ENCODE data around the gene NUP93. TPM values are rescaled to one million over a fixed set of nuclear protein-coding genes. Genes with fewer than 3 reads are reported as not detected.
"Not testable (repeated sequence)": the region's sequence is repeated elsewhere in the genome, so short reads cannot be mapped to it uniquely, and the experiment has no call there.

The NUP93 gene
- polyA plus RNA-seq, 6 donors from 2014 or later, result 54.7 to 72.7 (median 66.8) TPM

DNA sequence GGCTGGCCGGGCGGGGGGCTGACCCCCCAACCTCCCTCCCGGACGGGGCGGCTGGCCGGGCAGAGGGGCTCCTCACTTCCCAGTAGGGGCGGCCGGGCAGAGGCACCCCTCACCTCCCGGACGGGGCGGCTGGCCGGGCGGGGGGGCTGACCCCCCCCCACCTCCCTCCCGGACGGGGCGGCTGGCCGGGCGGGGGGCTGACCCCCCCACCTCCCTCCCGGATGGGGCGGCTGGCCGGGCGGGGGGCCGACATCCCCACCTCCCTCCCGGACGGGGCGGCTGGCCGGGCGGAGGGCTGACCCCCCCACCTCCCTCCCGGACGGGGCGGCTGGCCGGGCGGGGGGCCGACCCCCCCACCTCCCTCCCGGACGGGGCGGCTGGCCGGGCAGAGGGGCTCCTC is 9.4 kb downstream of the NUP93 start:
- H3K9me3 Mint-ChIP-seq; H3K27me3 Mint-ChIP-seq; ATAC-seq (ENCODE audit: low read depth in 2 of 2); DNase-seq; H3K36me3 Mint-ChIP-seq; H3K27ac Mint-ChIP-seq; H3K4me3 Mint-ChIP-seq: not testable (repeated sequence)
- H3K4me1 Mint-ChIP-seq, result peaks cover 2 to 17% (median 15%) of the 10 kb centered on the region in 3 donors

DNA sequence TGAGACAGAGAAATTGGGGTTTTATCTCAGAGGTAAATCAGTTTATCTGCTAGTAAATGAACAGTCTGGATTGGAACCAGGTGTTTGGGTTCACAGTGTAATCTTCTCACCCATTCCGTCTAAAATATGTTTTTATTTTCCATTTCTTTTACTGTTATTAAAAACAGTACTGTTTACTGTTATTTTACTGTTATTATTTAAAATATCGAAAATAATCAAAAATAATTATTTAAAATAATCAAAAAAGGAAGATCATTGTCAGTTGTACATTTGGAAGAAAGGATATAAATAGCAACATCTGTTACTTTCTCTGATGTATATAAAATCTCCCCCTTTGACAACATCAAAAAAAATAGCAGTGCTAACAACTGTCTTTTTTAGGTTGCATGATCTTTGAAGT is 11.5 kb downstream of the NUP93 start:
- Mint-ChIP-seq H3K27me3 (no peaks in the 10 kb centered on the region), H3K4me1 (peaks cover 8 to 26% (median 22%) of the 10 kb centered on the region in 3 donors), H3K9me3 (no peaks in the 10 kb centered on the region), H3K27ac (no peak overlapping the region), H3K36me3 (no peaks in the 10 kb centered on the region), H3K4me3 (no peak overlapping the region)
- DNase-seq (no peak), ATAC-seq (ENCODE audit: low read depth in 2 of 2) (no peak)

DNA sequence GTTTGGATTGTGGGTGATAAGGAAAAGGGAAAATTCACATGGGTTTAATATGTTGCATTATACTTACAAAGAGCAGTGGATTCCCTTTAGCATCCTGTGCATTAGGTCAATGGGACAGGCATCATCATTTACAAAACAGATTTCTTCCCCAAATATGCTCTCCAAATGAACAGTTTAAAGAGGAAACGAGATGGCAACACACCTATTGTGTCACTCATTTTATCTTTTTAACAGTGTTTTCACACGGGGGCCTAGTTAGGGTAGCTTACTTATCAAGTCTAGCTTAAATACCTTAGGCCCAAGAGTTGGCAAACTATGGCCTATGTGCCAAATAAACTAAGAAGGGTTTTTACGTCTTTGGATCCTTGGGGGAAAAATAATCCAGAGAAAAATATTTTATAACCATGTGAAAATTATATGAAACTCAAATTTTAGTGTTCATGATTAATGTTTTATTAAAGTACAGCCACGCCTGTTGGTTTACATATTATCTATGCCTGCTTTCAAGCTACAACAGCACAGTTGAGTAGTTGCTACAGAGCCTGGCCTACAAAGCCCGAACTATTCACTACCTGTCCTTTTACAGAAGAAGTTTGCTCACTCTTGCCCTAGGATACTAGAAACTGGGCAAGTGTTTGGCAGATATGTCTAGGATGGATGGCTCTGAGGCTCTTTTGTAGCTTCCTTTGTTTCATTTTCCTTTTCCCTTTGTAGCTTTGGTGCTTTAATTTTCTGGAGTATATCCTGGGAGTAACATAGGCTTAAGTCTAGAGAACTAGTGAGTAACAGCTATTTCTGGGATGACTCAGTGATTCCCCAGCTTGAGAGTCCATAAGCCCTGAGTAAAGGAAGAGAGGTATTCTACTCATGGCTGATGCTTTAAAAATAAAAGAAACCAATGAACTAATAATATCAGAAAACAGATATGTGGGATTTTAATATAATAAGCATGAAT is 12.4 kb downstream of the NUP93 start:
- ATAC-seq (ENCODE audit: low read depth in 2 of 2) (no peak), DNase-seq (no peak)
- no peaks in the 10 kb centered on the region for H3K9me3 Mint-ChIP-seq
- no peak overlapping the region for H3K4me3 Mint-ChIP-seq
- peak overlapping the region in 1 of 6 donors; percentile 78 for H3K27ac Mint-ChIP-seq
- peaks cover 8 to 26% (median 19%) of the 10 kb centered on the region in 3 donors for H3K4me1 Mint-ChIP-seq
- no peaks in the 10 kb centered on the region for H3K27me3 Mint-ChIP-seq
- H3K36me3 Mint-ChIP-seq, result no peaks in the 10 kb centered on the region

DNA sequence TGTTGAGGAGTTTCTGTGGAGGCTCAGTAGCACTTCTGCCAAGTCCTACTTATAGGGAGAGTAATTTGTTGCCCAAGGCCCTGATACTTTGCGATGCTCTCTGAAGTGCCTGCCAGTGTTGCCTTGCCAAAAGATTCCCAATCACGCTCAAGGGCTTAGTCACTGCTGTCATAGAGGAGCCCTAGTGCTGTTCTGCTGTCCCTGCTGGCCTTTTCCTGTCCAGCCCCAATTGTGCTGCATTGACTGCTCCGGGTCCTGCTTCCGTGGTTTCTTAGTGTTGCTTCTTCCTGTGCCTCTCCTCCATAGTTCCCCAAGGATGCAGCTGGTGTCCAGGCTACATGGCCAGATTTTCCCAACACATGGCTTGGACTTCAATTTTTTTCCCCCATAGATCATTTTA is 13.9 kb downstream of the NUP93 start:
- H3K36me3 Mint-ChIP-seq, result peaks cover 4 to 11% of the 10 kb centered on the region in 2 donors
- ATAC-seq (ENCODE audit: low read depth in 2 of 2) (no peak), DNase-seq (no peak)
- H3K9me3 Mint-ChIP-seq, result no peaks in the 10 kb centered on the region
- H3K27me3 Mint-ChIP-seq, result no peaks in the 10 kb centered on the region
- peaks cover 6 to 32% (median 26%) of the 10 kb centered on the region in 3 donors for H3K4me1 Mint-ChIP-seq
- no peak overlapping the region for H3K4me3 Mint-ChIP-seq
- H3K27ac Mint-ChIP-seq, result peak overlapping the region in 1 of 6 donors; percentile 56

DNA sequence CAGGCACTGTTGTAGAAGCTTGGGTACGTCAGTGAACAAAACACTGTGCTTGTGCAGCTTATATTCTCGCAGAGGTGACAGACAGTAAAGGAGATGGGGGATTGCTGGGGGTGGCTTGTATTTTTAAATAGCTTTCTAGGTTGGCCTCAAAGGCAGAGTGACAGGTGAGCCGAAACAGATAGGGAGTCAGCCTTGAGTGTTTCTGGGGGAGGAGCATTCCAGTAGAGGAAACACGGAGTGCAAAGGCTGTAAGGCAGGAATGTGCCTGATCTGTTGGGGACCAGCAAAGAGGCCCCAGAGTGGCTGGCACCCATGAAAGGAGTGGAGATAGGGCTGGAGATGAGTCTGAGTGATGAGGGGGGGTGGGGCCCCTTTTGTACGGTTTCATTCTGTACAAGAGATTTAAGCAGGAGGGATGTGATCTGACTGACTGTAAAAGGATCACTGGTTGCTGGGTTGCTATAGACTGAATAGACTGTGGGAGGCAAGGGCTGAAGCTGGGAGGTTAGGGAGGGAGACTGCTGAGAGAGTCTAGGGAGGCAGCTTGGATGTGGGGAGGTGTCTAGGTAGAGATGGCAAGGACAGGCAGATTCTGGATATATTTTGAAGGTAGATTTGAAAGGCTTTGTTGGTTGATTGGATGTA is 15.2 kb downstream of the NUP93 start:
- Mint-ChIP-seq H3K9me3 (no peaks in the 10 kb centered on the region), H3K27me3 (no peaks in the 10 kb centered on the region), H3K36me3 (peaks cover 9 to 18% of the 10 kb centered on the region in 2 donors), H3K27ac (peak overlapping the region in 2 of 6 donors; percentile 12 to 23), H3K4me3 (peak overlapping the region in 1 of 8 donors; percentile 16), H3K4me1 (peaks cover 6 to 44% (median 26%) of the 10 kb centered on the region in 3 donors)
- DNase-seq (no peak), ATAC-seq (ENCODE audit: low read depth in 2 of 2) (no peak)

DNA sequence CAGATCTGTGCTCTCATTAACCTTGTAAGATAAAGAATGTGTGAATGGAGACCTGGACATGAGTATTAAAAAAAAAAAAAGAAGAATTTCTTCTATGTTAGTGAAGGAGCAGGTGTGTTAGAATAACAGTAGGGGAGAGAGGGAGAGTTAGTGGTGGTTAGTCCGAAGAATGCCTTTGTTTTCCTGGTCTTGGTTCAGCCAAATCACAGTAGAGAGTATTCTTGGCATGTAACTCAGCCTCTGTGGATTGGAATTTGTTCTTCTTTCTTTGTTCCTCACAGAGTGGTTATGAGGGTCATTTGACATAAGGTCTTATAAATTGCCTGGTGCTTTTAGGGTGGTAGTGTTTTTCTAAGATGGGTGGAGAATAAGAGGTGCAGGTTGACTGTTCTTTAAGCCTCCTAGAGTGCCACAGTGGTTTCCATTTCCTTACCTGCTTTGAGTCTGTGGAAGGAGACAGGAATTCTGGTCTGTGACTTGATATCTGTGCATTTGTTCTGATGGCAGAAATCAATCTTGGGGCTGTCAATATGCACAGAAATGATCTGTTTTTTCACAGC is 17.6 kb downstream of the NUP93 start:
- no peak for DNase-seq
- peaks cover 18 to 21% of the 10 kb centered on the region in 2 donors for H3K36me3 Mint-ChIP-seq
- ATAC-seq (ENCODE audit: low read depth in 2 of 2), result no peak
- peak overlapping the region in 3 of 6 donors; percentile 1 to 20 (median 12) for H3K27ac Mint-ChIP-seq
- H3K9me3 Mint-ChIP-seq, result no peaks in the 10 kb centered on the region
- no peaks in the 10 kb centered on the region for H3K27me3 Mint-ChIP-seq
- H3K4me3 Mint-ChIP-seq, result no peak overlapping the region
- peaks cover 6 to 44% (median 23%) of the 10 kb centered on the region in 3 donors for H3K4me1 Mint-ChIP-seq

DNA sequence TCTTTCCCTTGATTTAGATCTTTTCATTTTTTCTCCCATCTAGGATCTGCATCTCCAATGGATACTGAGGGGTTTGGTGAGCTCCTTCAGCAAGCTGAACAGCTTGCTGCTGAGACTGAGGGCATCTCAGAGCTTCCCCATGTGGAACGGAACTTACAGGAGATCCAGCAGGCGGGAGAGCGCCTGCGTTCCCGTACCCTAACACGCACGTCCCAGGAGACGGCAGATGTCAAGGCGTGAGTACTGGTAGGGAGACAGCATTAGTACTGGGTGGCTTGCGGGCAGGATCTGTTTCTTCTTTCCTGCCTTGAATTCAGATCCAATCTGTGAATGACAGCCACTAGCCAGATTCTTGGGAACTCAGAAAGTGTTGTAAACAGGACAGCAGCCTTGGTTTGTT is 18.3 kb downstream of the NUP93 start:
- peaks cover 24 to 27% of the 10 kb centered on the region in 2 donors for H3K36me3 Mint-ChIP-seq
- no peak overlapping the region for H3K4me3 Mint-ChIP-seq
- H3K4me1 Mint-ChIP-seq, result peaks cover 6 to 44% (median 23%) of the 10 kb centered on the region in 3 donors
- peaks cover 0 to 2% (median 0%) of the 10 kb centered on the region in 7 donors for H3K9me3 Mint-ChIP-seq
- DNase-seq, result no peak
- no peaks in the 10 kb centered on the region for H3K27me3 Mint-ChIP-seq
- ATAC-seq (ENCODE audit: low read depth in 2 of 2), result no peak
- H3K27ac Mint-ChIP-seq, result peak overlapping the region in 2 of 6 donors; percentile 36 to 82

DNA sequence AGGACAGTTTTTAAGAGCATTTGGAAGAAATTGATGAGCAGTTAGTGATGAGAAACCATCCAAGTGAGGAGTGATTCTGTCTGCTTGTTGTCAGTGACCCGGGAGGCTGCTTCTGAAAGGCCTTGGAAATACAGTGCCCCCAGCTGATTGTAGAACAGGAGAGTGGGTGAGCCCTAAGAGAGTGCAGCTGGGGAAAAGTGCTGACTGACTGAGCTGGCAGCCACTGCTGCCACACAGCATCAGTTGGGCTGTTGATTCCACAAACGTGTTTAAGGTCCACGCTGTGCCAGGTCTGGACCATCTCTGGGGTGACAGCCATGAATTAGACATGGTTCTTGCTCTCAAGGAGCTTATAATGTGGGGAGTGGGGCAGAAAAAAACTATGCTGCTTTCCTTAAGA is 18.9 kb downstream of the NUP93 start:
- Mint-ChIP-seq H3K27me3 (no peaks in the 10 kb centered on the region), H3K36me3 (peaks cover 30 to 33% of the 10 kb centered on the region in 2 donors), H3K9me3 (peaks cover 0 to 9% (median 2%) of the 10 kb centered on the region in 7 donors), H3K27ac (peak overlapping the region in 1 of 6 donors; percentile 87), H3K4me3 (no peak overlapping the region), H3K4me1 (peaks cover 6 to 43% (median 18%) of the 10 kb centered on the region in 3 donors)
- ATAC-seq (ENCODE audit: low read depth in 2 of 2) (no peak), DNase-seq (no peak)

DNA sequence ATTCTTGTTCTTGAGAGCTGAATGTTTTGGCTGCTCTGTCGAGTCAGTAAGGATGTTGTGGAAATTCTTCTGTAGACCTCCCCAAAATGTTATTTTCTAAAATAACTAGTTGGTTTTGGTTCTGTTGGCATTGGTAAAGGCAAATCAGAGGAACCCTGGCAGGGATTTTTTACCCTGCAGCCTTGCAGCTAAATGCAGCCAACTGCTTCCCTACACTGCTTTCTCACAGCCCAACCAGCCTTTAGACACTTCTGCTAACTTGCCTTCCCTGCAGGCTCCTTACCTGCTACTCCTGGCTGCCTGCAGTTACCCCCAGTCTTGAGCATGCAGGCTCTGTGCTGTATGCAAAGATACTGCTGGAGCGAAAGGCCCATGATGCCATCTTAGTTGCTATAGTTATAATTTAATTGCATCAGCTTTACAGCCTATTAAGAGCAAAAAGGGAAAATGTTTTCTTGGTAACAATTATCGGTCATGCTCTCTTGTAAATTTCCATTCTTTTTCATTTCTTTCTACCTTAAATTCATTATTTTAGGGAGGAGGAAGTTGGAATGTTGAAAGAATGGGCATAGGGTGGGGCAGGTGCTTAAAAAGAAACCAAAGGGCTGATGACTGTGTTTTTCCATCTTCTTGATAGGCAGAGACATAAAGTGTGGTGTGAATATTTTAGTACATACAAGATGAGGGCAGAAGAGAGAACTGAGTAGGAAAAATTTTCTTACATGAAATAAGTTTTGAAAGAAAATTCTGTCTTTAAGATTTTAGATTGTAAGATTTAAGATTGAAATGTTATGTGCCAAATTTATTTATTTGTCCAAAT is 20.0 kb downstream of the NUP93 start:
- Mint-ChIP-seq H3K4me1 (peaks cover 5 to 35% (median 14%) of the 10 kb centered on the region in 3 donors), H3K9me3 (peaks cover 0 to 14% (median 6%) of the 10 kb centered on the region in 7 donors), H3K27me3 (no peaks in the 10 kb centered on the region), H3K4me3 (no peak overlapping the region), H3K36me3 (peaks cover 35 to 37% of the 10 kb centered on the region in 2 donors), H3K27ac (no peak overlapping the region)
- DNase-seq (no peak), ATAC-seq (ENCODE audit: low read depth in 2 of 2) (no peak)

DNA sequence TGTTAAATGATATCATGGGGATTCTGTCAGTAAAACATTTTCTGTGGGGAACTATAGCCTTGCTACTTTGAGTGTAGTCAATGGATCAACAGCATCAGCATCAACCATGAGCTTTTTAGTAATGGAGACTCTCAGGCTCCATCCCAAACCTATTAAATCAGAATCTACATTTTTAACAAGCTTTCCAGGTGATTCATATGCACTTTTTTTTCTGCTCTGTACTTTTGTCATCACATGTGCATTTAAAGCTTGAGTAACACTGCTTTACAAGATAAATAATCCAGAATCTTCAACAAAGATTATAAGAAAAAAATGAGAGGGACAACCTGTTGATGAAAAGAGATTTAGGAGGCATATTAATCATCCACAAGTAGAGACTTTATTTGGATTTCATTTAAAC is 23.5 kb downstream of the NUP93 start:
- peaks cover 0 to 16% (median 4%) of the 10 kb centered on the region in 3 donors for H3K4me1 Mint-ChIP-seq
- H3K27ac Mint-ChIP-seq, result peak overlapping the region in 1 of 6 donors; percentile 32
- DNase-seq (no peak), ATAC-seq (ENCODE audit: low read depth in 2 of 2) (no peak)
- peaks cover 0 to 17% (median 8%) of the 10 kb centered on the region in 7 donors for H3K9me3 Mint-ChIP-seq
- H3K36me3 Mint-ChIP-seq, result peaks cover 28 to 46% of the 10 kb centered on the region in 2 donors
- H3K4me3 Mint-ChIP-seq, result no peak overlapping the region
- no peaks in the 10 kb centered on the region for H3K27me3 Mint-ChIP-seq

DNA sequence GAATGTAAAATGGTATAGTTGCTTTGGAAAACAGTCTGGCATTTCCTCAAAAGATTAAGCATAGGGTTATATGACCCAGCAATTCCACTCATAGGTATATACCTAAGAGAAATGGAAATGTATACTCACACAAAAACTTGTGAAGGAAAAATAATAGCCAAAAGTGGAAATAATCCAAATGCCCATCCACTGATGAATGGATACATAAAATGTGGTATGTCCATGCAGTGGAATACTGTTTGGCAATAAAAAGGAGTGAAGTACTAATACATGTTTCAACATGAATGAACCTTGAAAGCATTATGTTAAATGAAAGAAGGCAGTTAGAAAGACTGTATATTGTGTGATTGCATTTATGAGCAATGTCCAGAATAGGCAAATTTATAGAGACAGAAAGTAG is 25.1 kb downstream of the NUP93 start:
- Mint-ChIP-seq H3K9me3 (peaks cover 0 to 17% (median 8%) of the 10 kb centered on the region in 7 donors), H3K4me3 (no peak overlapping the region), H3K4me1 (peaks cover 0 to under 1% (median 0%) of the 10 kb centered on the region in 3 donors), H3K27ac (no peak overlapping the region), H3K36me3 (peaks cover 17 to 39% of the 10 kb centered on the region in 2 donors), H3K27me3 (no peaks in the 10 kb centered on the region)
- ATAC-seq (ENCODE audit: low read depth in 2 of 2) (no peak), DNase-seq (no peak)

DNA sequence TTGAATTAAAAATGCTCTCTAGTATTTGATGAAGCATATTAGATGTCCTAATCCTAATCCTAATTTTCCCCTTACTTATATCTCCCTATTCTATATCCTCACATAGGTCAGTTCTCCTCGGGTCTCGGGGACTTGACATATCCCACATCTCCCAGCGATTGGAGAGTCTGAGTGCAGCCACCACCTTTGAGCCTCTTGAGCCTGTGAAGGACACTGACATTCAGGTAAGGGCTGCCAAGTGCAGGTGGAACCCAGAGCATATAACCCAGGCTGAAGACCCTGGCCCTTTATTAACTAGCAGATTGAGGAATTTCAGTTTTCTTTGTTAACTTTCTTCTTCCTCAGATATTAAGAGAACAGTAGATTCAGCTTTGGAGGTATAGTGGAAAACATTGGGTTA is 28.5 kb downstream of the NUP93 start:
- peaks cover 0 to 12% (median 8%) of the 10 kb centered on the region in 7 donors for H3K9me3 Mint-ChIP-seq
- H3K27me3 Mint-ChIP-seq, result no peaks in the 10 kb centered on the region
- H3K36me3 Mint-ChIP-seq, result peaks cover 17 to 29% of the 10 kb centered on the region in 2 donors
- no peak overlapping the region for H3K27ac Mint-ChIP-seq
- DNase-seq (no peak), ATAC-seq (ENCODE audit: low read depth in 2 of 2) (no peak)
- H3K4me3 Mint-ChIP-seq, result no peak overlapping the region
- H3K4me1 Mint-ChIP-seq, result peaks cover 0 to 4% (median 0%) of the 10 kb centered on the region in 3 donors

Measured in naive B cell (primary cell).